IMR-90 (cell line): Measurements from ENCODE around the gene CTAG1B. TPM values are rescaled to one million over a fixed set of nuclear protein-coding genes. Genes with fewer than 3 reads are reported as not detected.

Experiments
- ATAC-seq: fragments of 200-7000 bp; cut with Tn5 transposase; 2 replicates; pipeline ENCODE4 v1.9.1; 2020; ENCODE audit warnings: low read depth, mild to moderate bottlenecking, moderate library complexity
- BruUV-seq: library from RNA; stranded (reverse); fragments of 400-500 nt; replicated peaks from 2 replicates; lab custom pipeline; 2021; lab: Mats Ljungman, UMichigan
- CTCF ChIA-PET: fragments of 300-600 bp; formaldehyde crosslinking; extraction: SDS; loops from one replicate; lab custom pipeline; 2021; ENCODE audit warnings: antibody characterized with exemption; lab: Yijun Ruan, JAX
- POLR2A ChIA-PET: fragments of 300-600 bp; sonication (Branson Sonifier 250); formaldehyde crosslinking; loops from one replicate; lab custom pipeline; 2022; ENCODE audit warnings: antibody characterized with exemption; ENCODE audit not compliant: unreplicated experiment; lab: Charles Lee
- DNase-seq: peaks from one replicate; pipeline ENCODE4 v3.0.0; 2013
- H2AFZ ChIP-seq: replicated peaks from 2 replicates; pipeline ENCODE3; 2013; ENCODE audit warnings: low read length, mild to moderate bottlenecking; ENCODE audit not compliant: poor library complexity
- H2AK5ac ChIP-seq: 2 replicates; pipeline ENCODE4 v1.6.1; 2013; ENCODE audit warnings: low read depth, low read length, inconsistent platforms
- H2AK9ac ChIP-seq: replicated peaks from 2 replicates; pipeline ENCODE3; 2013; ENCODE audit warnings: mild to moderate bottlenecking, low read depth, low read length, moderate library complexity; ENCODE audit not compliant: poor library complexity
- H2BK120ac ChIP-seq: 2 replicates; pipeline ENCODE4 v1.6.1; 2013; ENCODE audit warnings: low read depth, low read length, inconsistent platforms
- H2BK15ac ChIP-seq: 3 replicates; pipeline ENCODE4 v1.6.1; 2013; ENCODE audit warnings: low read depth, low read length, inconsistent platforms
- H2BK20ac ChIP-seq: 2 replicates; pipeline ENCODE4 v1.6.1; 2013; ENCODE audit warnings: low read depth, mild to moderate bottlenecking, inconsistent platforms, low read length, moderate library complexity
- H2BK5ac ChIP-seq: 2 replicates; pipeline ENCODE4 v1.6.1; 2013; ENCODE audit warnings: mild to moderate bottlenecking, low read depth, low read length, inconsistent platforms; ENCODE audit not compliant: poor library complexity, severe bottlenecking
- H3K14ac ChIP-seq: replicated peaks from 2 replicates; pipeline ENCODE4 v1.6.1; 2013; ENCODE audit warnings: low read depth, low read length, inconsistent platforms
- H3K18ac ChIP-seq: 2 replicates; pipeline ENCODE4 v1.6.1; 2013; ENCODE audit warnings: low read depth, low read length, control low read depth
- H3K23ac ChIP-seq: 2 replicates; pipeline ENCODE4 v1.6.1; 2013; ENCODE audit warnings: low read depth, low read length, inconsistent platforms
- H3K27ac ChIP-seq: 2 replicates; pipeline ENCODE4 v1.5.1; 2013; ENCODE audit warnings: mild to moderate bottlenecking, control low read depth, low read length; ENCODE audit not compliant: insufficient read depth
- H3K27me3 ChIP-seq: 2 replicates; pipeline ENCODE4 v1.6.1; 2013; ENCODE audit warnings: low read length; ENCODE audit not compliant: control insufficient read depth, insufficient read depth
- H3K36me3 ChIP-seq: 2 replicates; pipeline ENCODE4 v1.6.1; 2013; ENCODE audit warnings: low read length, mixed read lengths; ENCODE audit not compliant: control insufficient read depth, insufficient read depth
- H3K4ac ChIP-seq: 2 replicates; pipeline ENCODE4 v1.6.1; 2013; ENCODE audit warnings: low read depth, low read length, inconsistent platforms
- H3K4me1 ChIP-seq: 2 replicates; pipeline ENCODE4 v1.6.1; 2013; ENCODE audit warnings: low read length, mixed read lengths; ENCODE audit not compliant: control insufficient read depth, insufficient read depth
- H3K4me2 ChIP-seq: 2 replicates; pipeline ENCODE4 v1.6.1; 2013; ENCODE audit warnings: low read depth, mild to moderate bottlenecking, control low read depth, low read length, moderate library complexity
- H3K4me3 ChIP-seq: 2 replicates; pipeline ENCODE4 v1.5.1; 2013; ENCODE audit warnings: low read depth, mild to moderate bottlenecking, control low read depth, low read length, moderate library complexity; ENCODE audit not compliant: insufficient read depth
- H3K56ac ChIP-seq: 2 replicates; pipeline ENCODE4 v1.6.1; 2013; ENCODE audit warnings: low read length, inconsistent platforms; ENCODE audit not compliant: insufficient read depth; ENCODE audit errors: extremely low read depth
- H3K79me1 ChIP-seq, 2 experiments: 2 replicates each; pipeline ENCODE4 v1.6.1; 2013; ENCODE audit warnings: low read length in 2 of 2, inconsistent platforms in 1 of 2, low read depth in 1 of 2
- H3K9ac ChIP-seq: 2 replicates; pipeline ENCODE4 v1.6.1; 2013; ENCODE audit warnings: low read depth, low read length, control low read depth
- H3K9me1 ChIP-seq: 2 replicates; pipeline ENCODE4 v1.6.1; 2013; ENCODE audit warnings: low read length, inconsistent platforms; ENCODE audit not compliant: insufficient read depth
- H3K9me3 ChIP-seq: 2 replicates; pipeline ENCODE4 v1.6.1; 2013; ENCODE audit warnings: low read length; ENCODE audit not compliant: control insufficient read depth, insufficient read depth
- H4K20me1 ChIP-seq: 2 replicates; pipeline ENCODE4 v1.6.1; 2013; ENCODE audit warnings: low read length, inconsistent platforms; ENCODE audit not compliant: insufficient read depth
- H4K5ac ChIP-seq: 2 replicates; pipeline ENCODE4 v1.6.1; 2013; ENCODE audit warnings: mild to moderate bottlenecking, low read depth, low read length, control low read depth
- H4K8ac ChIP-seq, 2 experiments: 2 replicates each; pipeline ENCODE4 v1.6.1; 2013; ENCODE audit warnings: low read depth in 2 of 2, low read length in 2 of 2, control low read depth in 1 of 2, inconsistent platforms in 1 of 2
- H4K91ac ChIP-seq: 2 replicates; pipeline ENCODE4 v1.6.1; 2013; ENCODE audit warnings: low read depth, low read length, inconsistent platforms; ENCODE audit not compliant: insufficient read depth
- BHLHE40 ChIP-seq: fragments of 150-350 bp; IDR thresholded peaks from 2 replicates; pipeline ENCODE4 v1.6.1; 2016; ENCODE audit warnings: mild to moderate bottlenecking, low read depth, low read length
- CEBPB ChIP-seq: IDR thresholded peaks from 2 replicates; pipeline ENCODE4 v1.6.1; 2012; ENCODE audit warnings: low read depth, low read length, improper control_type of control experiment
- CHD1 ChIP-seq: IDR thresholded peaks from 2 replicates; pipeline ENCODE4 v1.6.1; 2012; ENCODE audit warnings: low read depth, low read length, improper control_type of control experiment
- ELK1 ChIP-seq: fragments of 150-350 bp; IDR thresholded peaks from 2 replicates; pipeline ENCODE4 v1.6.1; 2016; ENCODE audit warnings: low read depth, mild to moderate bottlenecking, low read length, moderate library complexity, borderline replicate concordance
- FOS ChIP-seq: fragments of 150-350 bp; IDR thresholded peaks from 2 replicates; pipeline ENCODE4 v1.6.1; 2016; ENCODE audit warnings: low read depth, low read length
- MAFK ChIP-seq: IDR thresholded peaks from 2 replicates; pipeline ENCODE4 v1.6.1; 2012; ENCODE audit warnings: low read depth, low read length, improper control_type of control experiment
- MAZ ChIP-seq: IDR thresholded peaks from 2 replicates; pipeline ENCODE4 v1.6.1; 2012; ENCODE audit warnings: low read depth, mild to moderate bottlenecking, low read length, improper control_type of control experiment, moderate library complexity, borderline replicate concordance
- MXI1 ChIP-seq: IDR thresholded peaks from 2 replicates; pipeline ENCODE4 v1.6.1; 2012; ENCODE audit warnings: low read depth, mild to moderate bottlenecking, low read length, moderate library complexity, borderline replicate concordance
- NFE2L2 ChIP-seq: fragments of 150-350 bp; IDR thresholded peaks from 2 replicates; pipeline ENCODE4 v1.6.1; 2016; ENCODE audit warnings: low read depth, mild to moderate bottlenecking, low read length
- POLR2A ChIP-seq: IDR thresholded peaks from 2 replicates; pipeline ENCODE4 v1.6.1; 2012; ENCODE audit warnings: mild to moderate bottlenecking, low read depth, low read length
- RAD21 ChIP-seq: IDR thresholded peaks from 2 replicates; pipeline ENCODE4 v1.6.1; 2012; ENCODE audit warnings: low read length, improper control_type of control experiment
- RCOR1 ChIP-seq: IDR thresholded peaks from 2 replicates; pipeline ENCODE4 v1.6.1; 2012; ENCODE audit warnings: mild to moderate bottlenecking, low read length, improper control_type of control experiment; ENCODE audit not compliant: insufficient replicate concordance
- RFX5 ChIP-seq: IDR thresholded peaks from 2 replicates; pipeline ENCODE4 v1.8.0; 2012; ENCODE audit warnings: low read depth, mild to moderate bottlenecking, low read length, moderate library complexity
- SMC3 ChIP-seq: fragments of 150-350 bp; IDR thresholded peaks from 2 replicates; pipeline ENCODE4 v1.6.1; 2016; ENCODE audit warnings: low read depth, mild to moderate bottlenecking, antibody characterized with exemption, low read length, moderate library complexity
- USF2 ChIP-seq: fragments of 150-350 bp; IDR thresholded peaks from 2 replicates; pipeline ENCODE4 v1.6.1; 2017; ENCODE audit warnings: mild to moderate bottlenecking, antibody characterized with exemption, low read length, low read depth
- WGBS, 2 experiments: methylation state at CpG; one replicate each; pipeline versions ENCODE4 v1.1.5 to v1.1.7; 2013; ENCODE audit warnings: missing lambda C conversion rate in 2 of 2; ENCODE audit not compliant: insufficient read length in 1 of 2; ENCODE audit errors: extremely low coverage in 2 of 2; 5-methylcytosine and 5-hydroxymethylcytosine counted together
- dilution Hi-C: fragments of 300-500 bp; cut with HindIII; formaldehyde crosslinking; loops from one replicate; pipeline ENCODE4 v1.14.3; 2018; ENCODE audit warnings: low sequenced_read_pairs; ENCODE audit not compliant: unreplicated experiment
- in situ Hi-C: fragments of 300-500 bp; cut with MboI; formaldehyde crosslinking; loops from 3 replicates; pipeline ENCODE4 v1.14.3; 2019; ENCODE audit warnings: low sequenced_read_pairs, inconsistent platforms, mixed read lengths
- intact Hi-C: fragments of 100-400 bp; cut with micrococcal nuclease; formaldehyde crosslinking; loops from 2 replicates; pipeline ENCODE4 v1.10.0; 2022
- polyA plus RNA-seq, 3 experiments: library from polyadenylated mRNA; depleted of rRNA; stranded (reverse); fragments of >200 nt; gene quantifications; 2 replicates each; pipeline ENCODE4 v1.2.3, GENCODE V29; 2012; ENCODE audit warnings: low replicate concordance in 1 of 3
- total RNA-seq: library from RNA; depleted of rRNA; stranded (reverse); fragments of >200 nt; gene quantifications from 2 replicates; pipeline ENCODE4 v1.2.3, GENCODE V29; 2012
- TF ChIP-seq, protein P1 (sequence below): conservative IDR thresholded peaks from 2 replicates; pipeline ENCODE4 v1.5.1; 2012; ENCODE audit warnings: mild to moderate bottlenecking, low read depth, low read length, improper control_type of control experiment

CTAG1B gene
- total and polyA plus RNA-seq, 2 of the 4 experiments (the other 2 are of a cell fraction), result not detected

DNA sequence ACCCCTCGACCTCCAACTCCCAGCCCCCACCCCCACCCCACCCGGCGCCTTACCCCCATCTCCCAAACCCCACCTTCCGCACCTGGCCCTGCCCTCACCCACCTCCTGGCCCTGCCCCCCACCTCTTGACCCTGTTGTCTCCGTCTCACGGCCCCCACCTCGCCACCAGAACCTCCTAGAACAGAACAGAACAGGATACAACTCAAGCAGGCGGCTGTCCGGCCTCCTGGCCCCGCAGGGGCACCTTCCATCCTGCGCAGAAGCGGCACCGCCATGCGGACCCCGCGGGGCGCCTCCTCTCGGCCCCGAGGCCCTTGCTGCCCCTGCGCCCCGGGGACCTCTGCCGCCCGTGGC, 33.9 kb upstream of the CTAG1B start:
- Histone ChIP-seq H3K4me3 (peak overlapping the region; percentile 55), H2AK5ac (no peak overlapping the region), H2BK15ac (no peak overlapping the region), H3K4ac (no peak overlapping the region), H3K56ac (no peak overlapping the region), H3K9ac (no peak overlapping the region), H3K14ac (no peak overlapping the region), H4K20me1 (no peaks in the 10 kb centered on the region), H2BK20ac (no peak overlapping the region), H3K36me3 (no peaks in the 10 kb centered on the region), H3K79me1 (no peaks in the 10 kb centered on the region), H2AK9ac (no peak overlapping the region), H3K18ac (no peak overlapping the region), H4K91ac (no peak overlapping the region), H3K23ac (no peak overlapping the region), H2BK120ac (no peak overlapping the region), H2AFZ (no peak overlapping the region), H3K27ac (no peak overlapping the region), H4K5ac (no peak overlapping the region), H3K4me1 (no peaks in the 10 kb centered on the region), H2BK5ac (no peak overlapping the region), H3K4me2 (no peak overlapping the region), H3K27me3 (no peaks in the 10 kb centered on the region; the same call in 1 of the 2 replicates), H3K9me1 (no peaks in the 10 kb centered on the region), H3K9me3 (no peaks in the 10 kb centered on the region; the same call in 1 of the 2 replicates), H4K8ac (no peak overlapping the region)
- no peak for TF ChIP-seq POLR2A
- no peak for TF ChIP-seq USF2
- TF ChIP-seq MAZ, result no peak
- TF ChIP-seq, protein P1, sequence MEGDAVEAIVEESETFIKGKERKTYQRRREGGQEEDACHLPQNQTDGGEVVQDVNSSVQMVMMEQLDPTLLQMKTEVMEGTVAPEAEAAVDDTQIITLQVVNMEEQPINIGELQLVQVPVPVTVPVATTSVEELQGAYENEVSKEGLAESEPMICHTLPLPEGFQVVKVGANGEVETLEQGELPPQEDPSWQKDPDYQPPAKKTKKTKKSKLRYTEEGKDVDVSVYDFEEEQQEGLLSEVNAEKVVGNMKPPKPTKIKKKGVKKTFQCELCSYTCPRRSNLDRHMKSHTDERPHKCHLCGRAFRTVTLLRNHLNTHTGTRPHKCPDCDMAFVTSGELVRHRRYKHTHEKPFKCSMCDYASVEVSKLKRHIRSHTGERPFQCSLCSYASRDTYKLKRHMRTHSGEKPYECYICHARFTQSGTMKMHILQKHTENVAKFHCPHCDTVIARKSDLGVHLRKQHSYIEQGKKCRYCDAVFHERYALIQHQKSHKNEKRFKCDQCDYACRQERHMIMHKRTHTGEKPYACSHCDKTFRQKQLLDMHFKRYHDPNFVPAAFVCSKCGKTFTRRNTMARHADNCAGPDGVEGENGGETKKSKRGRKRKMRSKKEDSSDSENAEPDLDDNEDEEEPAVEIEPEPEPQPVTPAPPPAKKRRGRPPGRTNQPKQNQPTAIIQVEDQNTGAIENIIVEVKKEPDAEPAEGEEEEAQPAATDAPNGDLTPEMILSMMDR, result no peak
- no peak for TF ChIP-seq RFX5
- no peak for TF ChIP-seq RAD21
- TF ChIP-seq RCOR1, result no peak
- no peak for TF ChIP-seq NFE2L2
- no peak for TF ChIP-seq MAFK
- no peak for TF ChIP-seq CEBPB
- no peak for TF ChIP-seq CHD1
- no peak for TF ChIP-seq ELK1
- no peak for TF ChIP-seq FOS
- TF ChIP-seq MXI1, result no peak
- no peak for TF ChIP-seq SMC3
- TF ChIP-seq BHLHE40, result no peak
- BruUV-seq, result no TSS peak
- dilution Hi-C loops (no loop called here), intact Hi-C loops (no loop called here), in situ Hi-C loops (no loop called here)
- WGBS, 2 experiments, result 65% methylated on average over 2 of the region's 23 CpGs; no CpG with 5 or more reads in 1 of the 2 experiments
- POLR2A ChIA-PET, result no interaction called here
- CTCF ChIA-PET, result no interaction called here
- no peak for DNase-seq
- no peak; the same call in 1 of the 2 replicates for ATAC-seq
